ENCODE results near the gene LAS1L. TPM values are rescaled to one million over a fixed set of nuclear protein-coding genes. Genes with fewer than 3 reads are reported as not detected.

LAS1L gene
- total RNA-seq, 4 donors from 2014 or later: 14.7 to 24.6 (median 22.7) TPM

DNA sequence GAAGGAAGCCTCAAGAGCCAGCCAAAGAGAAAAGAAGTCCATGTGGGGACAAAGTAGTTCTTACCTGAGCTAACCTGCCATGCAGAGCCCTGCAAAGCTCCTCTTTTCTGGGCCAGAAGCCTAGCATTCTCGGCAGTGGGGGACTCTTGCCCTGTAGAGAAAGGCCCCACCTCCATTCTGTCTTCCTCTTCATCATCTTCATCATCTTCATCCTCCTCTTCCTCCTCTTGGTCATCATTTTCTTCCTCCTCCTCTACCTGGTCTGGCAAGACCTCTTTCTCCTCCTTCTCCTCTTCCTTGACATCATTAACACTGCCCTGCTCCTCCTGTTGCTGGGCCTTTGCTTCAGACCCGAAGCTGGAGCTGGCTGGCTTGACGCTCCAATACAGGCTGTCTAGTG lies 16.7 kb downstream of the LAS1L start:
- DNase-seq: no peak
- no peak overlapping the region for H3K27ac ChIP-seq
- TF ChIP-seq, protein P1, sequence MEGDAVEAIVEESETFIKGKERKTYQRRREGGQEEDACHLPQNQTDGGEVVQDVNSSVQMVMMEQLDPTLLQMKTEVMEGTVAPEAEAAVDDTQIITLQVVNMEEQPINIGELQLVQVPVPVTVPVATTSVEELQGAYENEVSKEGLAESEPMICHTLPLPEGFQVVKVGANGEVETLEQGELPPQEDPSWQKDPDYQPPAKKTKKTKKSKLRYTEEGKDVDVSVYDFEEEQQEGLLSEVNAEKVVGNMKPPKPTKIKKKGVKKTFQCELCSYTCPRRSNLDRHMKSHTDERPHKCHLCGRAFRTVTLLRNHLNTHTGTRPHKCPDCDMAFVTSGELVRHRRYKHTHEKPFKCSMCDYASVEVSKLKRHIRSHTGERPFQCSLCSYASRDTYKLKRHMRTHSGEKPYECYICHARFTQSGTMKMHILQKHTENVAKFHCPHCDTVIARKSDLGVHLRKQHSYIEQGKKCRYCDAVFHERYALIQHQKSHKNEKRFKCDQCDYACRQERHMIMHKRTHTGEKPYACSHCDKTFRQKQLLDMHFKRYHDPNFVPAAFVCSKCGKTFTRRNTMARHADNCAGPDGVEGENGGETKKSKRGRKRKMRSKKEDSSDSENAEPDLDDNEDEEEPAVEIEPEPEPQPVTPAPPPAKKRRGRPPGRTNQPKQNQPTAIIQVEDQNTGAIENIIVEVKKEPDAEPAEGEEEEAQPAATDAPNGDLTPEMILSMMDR (IDR thresholded peaks at IDR 0.05): no peak
- no peak for TF ChIP-seq POLR2A (IDR thresholded peaks at IDR 0.05)
- WGBS, 2 donors: 38% methylated on average over 1 of the region's 3 CpGs; no CpG with 5 or more reads in 1 of the 2 donors
- no peaks in the 10 kb centered on the region for H3K4me1 ChIP-seq
- H3K9me3 ChIP-seq: no peaks in the 10 kb centered on the region
- no peaks in the 10 kb centered on the region for H3K27me3 ChIP-seq
- no peak overlapping the region for H3K4me3 ChIP-seq
- H3K36me3 ChIP-seq: peaks cover 0 to 80% (median 0%) of the 10 kb centered on the region in 3 donors
- intact Hi-C loops (cut with DNase I): no loop called here

DNA sequence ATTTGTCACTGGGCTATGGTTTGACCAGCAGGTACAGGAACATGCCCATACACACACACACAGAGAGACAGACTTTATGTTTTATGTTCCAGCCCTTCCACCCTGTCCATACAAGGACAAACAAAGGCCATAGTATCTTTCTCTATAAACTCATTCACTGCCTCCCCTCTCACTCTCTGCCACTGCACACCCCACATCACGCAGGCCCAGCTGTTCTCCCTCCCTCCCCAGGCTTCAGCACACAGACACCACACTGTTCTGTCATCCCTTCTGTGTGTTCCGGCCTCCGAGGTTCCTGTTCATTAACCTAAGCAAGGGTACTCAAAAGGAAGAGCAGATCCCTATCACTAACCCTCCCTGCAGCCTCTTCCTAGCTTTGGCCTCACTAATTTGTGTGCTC lies 17.8 kb downstream of the LAS1L start:
- WGBS, 2 donors: 80 to 100% methylated on average over 2 to 3 of the region's 3 CpGs
- TF ChIP-seq, protein P1 (IDR thresholded peaks at IDR 0.05): no peak
- no peak for TF ChIP-seq POLR2A (IDR thresholded peaks at IDR 0.05)
- Histone ChIP-seq H3K9me3 (no peaks in the 10 kb centered on the region), H3K4me1 (no peaks in the 10 kb centered on the region), H3K4me3 (no peak overlapping the region), H3K27me3 (no peaks in the 10 kb centered on the region), H3K36me3 (peaks cover 0 to 80% (median 0%) of the 10 kb centered on the region in 3 donors), H3K27ac (no peak overlapping the region)
- DNase-seq: no peak
- intact Hi-C loops (cut with DNase I): no loop called here

DNA sequence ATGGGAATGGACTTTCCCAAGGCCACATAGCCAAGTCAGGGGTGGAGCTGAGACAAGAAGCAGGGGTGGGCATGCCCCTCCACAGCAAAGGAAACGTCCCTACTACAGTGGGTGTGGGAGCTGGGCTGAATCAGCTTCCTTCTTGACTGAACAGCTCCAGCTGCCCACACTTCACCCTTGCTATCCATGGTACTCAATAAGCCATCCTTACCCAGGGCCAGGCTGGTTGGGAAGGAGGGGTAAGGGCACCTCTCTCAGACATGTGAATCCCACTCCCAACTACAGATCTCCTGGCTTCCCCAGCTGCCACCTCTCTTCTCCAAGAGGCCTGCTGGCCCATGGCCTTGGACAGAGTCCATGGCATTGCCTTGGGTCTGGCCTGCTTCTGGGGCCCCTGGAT lies 21.0 kb downstream of the LAS1L start:
- Histone ChIP-seq H3K36me3 (peaks cover 0 to 65% (median 0%) of the 10 kb centered on the region in 3 donors), H3K27ac (no peak overlapping the region), H3K4me1 (no peaks in the 10 kb centered on the region), H3K9me3 (no peaks in the 10 kb centered on the region), H3K4me3 (no peak overlapping the region), H3K27me3 (no peaks in the 10 kb centered on the region)
- TF ChIP-seq, protein P1 (IDR thresholded peaks at IDR 0.05): no peak
- no peak for TF ChIP-seq POLR2A (IDR thresholded peaks at IDR 0.05)
- intact Hi-C loops (cut with DNase I): no loop called here
- no peak for DNase-seq
- WGBS, 2 donors: 0% methylated on average over 1 of the region's 1 CpG; no CpG with 5 or more reads in 1 of the 2 donors

DNA sequence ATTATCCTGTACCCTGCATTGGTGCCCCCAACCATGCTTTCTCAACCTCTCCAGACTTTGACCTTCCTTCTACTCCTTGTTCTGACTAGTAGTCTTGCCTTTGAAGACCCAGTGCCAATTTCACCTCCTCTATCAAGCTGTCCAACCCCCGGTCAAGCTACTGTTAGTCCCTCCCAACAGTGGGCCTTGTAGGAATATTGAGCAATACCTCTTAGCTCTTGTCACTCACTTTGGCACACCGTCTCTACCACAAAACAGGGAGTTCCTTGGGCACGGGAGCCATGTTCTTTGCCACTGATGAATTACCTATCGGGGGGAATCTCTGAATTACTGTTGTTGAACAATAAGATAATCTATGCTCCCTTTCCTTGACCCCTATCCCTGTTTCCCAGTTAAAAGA lies 25.2 kb downstream of the LAS1L start:
- Histone ChIP-seq H3K9me3 (no peaks in the 10 kb centered on the region), H3K4me3 (no peak overlapping the region), H3K36me3 (peaks cover 0 to 36% (median 0%) of the 10 kb centered on the region in 3 donors), H3K4me1 (no peaks in the 10 kb centered on the region), H3K27ac (no peak overlapping the region), H3K27me3 (no peaks in the 10 kb centered on the region)
- DNase-seq: no peak
- intact Hi-C loops (cut with DNase I): no loop called here
- 85% methylated on average over 4 of the region's 4 CpGs; no CpG with 5 or more reads in 1 of the 2 donors for whole genome bisulfite sequencing, 2 donors
- TF ChIP-seq POLR2A (IDR thresholded peaks at IDR 0.05): no peak
- TF ChIP-seq, protein P1 (IDR thresholded peaks at IDR 0.05): no peak

DNA sequence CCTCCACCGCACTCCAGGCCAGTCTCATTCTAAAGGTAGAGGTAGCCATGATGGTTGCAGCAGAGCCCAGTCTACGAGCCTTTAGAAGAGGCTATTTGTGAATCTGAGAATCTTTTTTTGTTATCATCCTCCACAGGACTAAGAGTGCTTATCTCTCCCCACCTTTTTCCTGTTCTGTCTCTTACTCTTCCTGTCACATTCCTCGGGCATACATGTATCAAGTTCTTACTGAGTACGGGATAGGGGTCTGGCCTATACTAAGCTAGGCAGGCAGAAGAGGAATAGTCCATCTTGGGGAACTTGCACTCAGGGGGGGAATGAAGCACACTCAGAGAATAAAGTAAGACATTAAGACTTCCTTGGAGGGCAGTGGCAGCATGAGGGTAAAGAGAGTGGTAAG lies 25.7 kb downstream of the LAS1L start:
- no peak for DNase-seq
- intact Hi-C loops (cut with DNase I): no loop called here
- Histone ChIP-seq H3K4me3 (no peak overlapping the region), H3K4me1 (no peaks in the 10 kb centered on the region), H3K27ac (no peak overlapping the region), H3K9me3 (no peaks in the 10 kb centered on the region), H3K27me3 (no peaks in the 10 kb centered on the region), H3K36me3 (peaks cover 0 to 30% (median 0%) of the 10 kb centered on the region in 3 donors)
- WGBS, 2 donors: 58 to 93% methylated on average over 3 of the region's 4 CpGs
- TF ChIP-seq, protein P1 (IDR thresholded peaks at IDR 0.05): no peak
- TF ChIP-seq POLR2A (IDR thresholded peaks at IDR 0.05): no peak
